ENCODE measurements around the gene NPPA.

The NPPA gene

DNA sequence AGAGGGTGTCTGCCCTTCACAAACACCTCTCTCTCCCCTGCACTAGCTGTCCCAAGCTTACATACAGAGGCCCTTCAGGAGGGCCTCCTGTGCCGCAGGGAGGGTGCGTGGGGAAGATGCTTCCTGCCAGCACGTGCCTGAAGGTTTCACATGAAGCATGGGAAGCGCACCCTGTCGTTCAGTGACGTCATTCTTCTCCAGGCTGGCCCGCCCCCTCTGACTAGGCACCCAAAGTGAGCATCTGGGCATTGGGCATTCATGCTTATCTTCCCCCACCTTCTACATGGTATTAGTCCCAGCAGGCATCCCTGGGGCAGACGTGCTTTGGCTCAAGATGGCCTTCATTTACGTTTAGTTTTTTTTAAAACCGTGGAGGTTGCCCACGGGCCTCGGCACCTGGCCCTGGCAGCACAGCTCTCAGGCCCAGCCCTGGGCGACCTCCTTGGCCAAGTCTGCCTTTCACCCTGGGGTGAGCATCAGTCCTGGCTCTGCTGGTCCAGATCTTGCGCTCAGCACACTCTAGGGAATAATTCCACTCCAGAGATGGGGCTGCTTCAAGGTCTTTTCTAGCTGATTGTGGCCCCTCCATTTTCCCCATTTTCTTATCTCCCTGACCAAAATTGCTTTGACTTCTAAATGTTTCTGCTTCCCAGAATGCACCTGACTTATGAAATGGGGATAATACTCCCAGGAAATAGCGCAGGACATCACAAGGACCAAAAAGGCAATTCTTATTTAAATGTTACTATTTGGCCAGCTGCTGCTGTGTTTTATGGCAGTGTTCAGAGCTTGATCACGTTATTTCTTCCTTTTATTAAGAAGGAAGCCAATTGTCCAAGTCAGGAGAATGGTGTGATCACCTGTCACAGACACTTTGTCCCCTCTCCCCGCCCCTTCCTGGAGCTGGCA, 6.1 kb downstream of the NPPA start:
- DNase-seq: peak; percentile 2 to 20

DNA sequence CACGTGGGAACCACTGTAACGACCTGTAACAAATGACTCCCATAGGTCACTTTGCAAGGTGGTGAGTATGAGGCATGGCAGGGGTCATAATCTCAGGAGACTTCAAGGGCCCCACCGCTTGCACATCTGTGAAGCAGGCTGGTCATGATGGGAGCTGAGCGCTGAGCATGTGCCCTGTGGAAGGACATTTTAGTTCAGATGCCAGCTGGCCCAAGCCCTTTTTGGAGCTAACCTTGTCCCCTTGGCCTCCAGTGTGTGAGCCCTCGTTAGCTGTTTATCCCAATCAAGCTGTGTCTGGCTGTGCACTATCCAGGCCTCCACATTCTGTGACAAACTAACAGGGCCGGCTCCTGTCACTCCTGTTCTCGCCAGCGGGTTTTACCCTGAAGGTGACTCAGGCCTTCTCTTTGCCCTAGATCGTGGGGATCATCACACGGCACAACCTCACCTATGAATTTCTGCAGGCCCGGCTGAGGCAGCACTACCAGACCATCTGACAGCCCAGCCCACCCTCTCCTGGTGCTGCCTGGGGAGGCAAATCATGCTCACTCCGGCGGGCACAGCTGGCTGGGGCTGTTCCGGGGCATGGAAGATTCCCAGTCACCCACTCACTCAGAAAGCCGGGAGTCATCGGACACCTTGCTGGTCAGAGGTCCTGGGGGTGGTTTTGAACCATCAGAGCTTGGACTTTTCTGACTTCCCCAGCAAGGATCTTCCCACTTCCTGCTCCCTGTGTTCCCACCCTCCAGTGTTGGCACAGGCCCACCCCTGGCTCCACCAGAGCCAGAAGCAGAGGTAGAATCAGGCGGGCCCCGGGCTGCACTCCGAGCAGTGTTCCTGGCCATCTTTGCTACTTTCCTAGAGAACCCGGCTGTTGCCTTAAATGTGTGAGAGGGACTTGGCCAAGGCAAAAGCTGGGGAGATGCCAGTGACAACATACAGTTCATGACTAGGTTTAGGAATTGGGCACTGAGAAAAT, 7.6 kb downstream of the NPPA start:
- DNase-seq: no peak

DNA sequence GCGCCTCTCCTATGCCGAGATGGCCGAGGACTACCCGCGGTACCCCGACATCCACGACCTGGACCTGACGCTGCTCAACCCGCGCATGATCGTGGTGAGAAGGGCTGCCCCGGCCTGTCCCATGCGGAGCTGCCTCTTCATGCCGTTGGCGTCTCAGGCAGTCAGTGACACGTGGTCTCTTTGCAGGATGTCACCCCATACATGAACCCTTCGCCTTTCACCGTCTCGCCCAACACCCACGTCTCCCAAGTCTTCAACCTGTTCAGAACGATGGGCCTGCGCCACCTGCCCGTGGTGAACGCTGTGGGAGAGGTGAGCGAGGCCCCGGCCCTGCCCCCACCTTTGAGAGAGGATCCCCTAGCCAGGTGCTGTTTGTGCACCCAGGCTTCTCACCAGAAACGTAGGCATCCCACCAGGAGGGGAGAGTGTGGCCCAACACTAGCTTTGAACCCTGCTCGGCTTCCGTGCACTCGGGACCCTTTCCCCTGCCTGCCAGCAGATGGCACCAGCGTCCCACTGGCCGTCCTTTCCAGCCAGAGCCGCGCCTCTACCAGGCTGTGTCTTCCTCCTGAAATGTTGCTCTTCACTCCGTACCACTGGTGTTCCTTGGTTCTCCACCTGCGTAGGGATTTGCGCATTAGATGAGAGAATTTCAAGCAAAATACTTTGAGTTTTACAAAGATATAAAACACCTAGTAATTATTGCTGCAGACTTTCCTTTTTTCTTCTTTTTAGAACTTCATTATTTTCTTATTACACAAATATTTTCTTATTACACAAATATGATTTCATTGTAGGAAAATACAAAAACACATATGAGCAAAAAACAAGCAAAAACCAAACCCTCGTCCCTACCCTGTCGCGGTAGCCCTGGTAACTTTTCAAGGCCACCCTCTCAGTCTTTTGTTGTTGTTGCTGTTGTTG, 9.0 kb downstream of the NPPA start:
- DNase-seq: peak; percentile 26 to 76

DNA sequence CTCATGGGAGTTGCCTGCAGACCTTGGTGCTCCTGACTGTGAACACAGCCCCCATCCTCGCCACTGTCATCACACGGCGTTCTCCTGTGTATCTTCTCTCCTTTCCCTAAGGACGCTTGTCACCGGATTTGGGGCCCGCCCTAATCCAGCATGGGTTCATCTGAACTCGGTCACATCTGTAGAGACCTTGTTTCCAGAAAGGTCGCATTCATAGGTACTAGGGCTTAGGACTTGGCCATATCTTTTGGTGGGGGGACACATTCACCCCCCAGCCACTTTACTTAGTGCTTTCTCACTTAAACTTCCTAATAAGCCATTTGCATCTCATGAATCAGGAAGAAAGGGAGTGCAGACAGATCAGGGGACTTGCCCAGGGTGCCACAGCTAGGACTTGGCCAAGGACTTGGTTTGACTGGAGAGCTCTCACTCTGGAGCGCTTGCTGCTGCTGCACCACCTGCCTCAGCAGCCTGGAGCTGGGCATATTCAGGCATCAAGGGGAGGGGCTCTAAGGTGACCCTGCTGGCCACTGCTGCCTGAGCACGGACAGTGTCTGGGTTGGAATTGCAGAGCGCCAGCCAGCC, 9.7 kb downstream of the NPPA start:
- no peak for DNase-seq

DNA sequence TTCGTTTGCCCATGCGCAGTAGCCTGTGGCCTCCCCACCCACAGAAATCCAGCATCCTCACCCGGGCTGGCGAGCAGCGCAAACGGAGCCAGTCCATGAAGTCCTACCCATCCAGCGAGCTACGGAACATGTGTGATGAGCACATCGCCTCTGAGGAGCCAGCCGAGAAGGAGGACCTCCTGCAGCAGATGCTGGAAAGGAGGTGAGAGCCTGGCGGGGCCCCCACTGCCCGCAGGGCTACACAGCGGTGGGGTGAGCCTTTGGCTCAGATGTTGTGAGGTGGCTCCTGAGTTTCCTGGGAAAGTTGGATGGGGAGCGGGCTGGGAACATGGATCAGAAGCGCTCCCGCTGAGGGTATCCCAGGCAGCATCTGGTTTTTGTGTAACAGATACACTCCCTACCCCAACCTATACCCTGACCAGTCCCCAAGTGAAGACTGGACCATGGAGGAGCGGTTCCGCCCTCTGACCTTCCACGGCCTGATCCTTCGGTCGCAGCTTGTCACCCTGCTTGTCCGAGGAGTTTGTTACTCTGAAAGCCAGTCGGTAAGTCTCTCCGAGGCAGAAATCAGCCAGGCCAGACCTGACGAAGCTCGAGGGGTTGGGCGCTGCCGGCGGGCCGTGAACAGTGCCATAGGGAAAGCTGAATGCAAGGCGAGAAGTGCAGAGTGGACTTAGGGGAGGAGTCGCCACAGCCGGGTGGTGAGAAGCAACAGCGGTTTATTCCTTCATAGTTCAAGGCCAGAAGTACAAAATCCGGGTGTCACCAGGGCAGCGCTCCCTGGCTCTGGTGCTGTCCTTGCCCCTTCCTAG, 10.4 kb downstream of the NPPA start:
- no peak for DNase-seq

DNA sequence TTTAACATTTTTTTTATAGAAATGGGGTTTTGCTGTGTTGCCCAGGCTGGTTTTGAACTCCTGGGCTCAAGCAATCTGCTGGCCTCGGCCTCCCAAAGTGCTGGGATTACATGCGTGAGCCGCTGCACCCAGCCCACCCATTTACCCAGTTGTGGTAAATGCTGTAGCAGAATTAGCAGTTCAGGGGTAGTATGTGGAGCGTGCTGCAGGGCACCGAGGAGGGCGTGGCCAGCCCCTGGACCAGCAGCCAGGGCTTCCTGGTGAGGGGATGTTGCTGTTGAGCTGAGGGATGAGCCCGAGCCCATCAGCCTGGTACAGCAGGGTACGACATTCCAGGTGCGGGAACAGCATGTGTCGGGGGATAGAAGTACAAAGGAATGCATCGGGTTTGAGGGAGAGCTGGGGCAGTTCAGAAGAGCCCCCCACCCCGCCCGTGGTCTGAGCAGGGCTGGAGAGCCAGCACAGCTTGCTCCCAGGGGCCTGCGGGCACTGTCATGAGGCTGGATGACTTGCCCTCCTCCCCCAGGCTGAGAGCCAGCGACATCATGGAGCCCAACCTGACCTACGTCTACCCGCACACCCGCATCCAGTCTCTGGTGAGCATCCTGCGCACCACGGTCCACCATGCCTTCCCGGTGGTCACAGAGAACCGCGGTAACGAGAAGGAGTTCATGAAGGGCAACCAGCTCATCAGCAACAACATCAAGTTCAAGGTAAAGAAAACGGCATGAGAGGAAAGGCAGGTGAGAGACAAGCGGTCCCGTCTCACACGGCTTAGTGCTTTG, 11.9 kb downstream of the NPPA start:
- no peak for DNase-seq

DNA sequence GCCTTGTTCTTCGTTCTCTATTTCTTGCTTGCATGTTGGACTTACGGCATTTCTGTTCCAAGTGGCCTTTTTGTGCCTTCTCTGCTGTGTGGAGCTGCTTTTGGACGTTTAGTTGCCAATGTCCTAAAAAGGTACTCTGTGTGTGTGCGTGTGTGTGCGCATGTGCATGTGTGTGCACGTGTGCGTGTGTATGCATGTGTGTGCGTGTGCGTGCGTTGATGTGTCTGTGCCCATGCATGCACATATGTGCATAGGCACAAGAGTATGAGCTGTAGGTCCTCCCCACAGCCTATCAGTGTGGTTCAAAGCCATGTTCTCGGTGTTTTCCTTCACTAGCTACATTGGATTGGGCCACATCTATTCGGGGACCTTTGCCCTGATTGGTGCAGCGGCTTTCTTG, 13.7 kb downstream of the NPPA start:
- DNase-seq: no peak

DNA sequence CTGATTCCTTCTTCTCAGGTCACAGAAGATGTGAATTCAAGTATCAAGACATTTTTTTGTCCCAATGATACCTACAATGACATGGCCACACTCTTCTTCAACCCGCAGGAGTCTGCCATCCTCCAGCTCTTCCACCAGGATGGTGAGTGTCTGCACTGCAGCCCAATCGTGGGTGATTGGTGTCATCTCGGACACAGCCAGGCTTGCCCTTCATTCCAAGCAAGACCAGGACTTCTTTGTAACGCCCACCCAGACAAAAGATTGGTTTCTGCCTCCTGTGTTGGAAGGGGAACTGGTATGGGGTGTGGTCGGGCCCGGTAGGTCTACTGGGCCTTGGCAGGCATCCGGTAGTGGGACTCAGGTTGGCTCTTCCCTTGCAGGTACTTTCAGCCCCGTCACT, 14.1 kb downstream of the NPPA start:
- DNase-seq: no peak

DNA sequence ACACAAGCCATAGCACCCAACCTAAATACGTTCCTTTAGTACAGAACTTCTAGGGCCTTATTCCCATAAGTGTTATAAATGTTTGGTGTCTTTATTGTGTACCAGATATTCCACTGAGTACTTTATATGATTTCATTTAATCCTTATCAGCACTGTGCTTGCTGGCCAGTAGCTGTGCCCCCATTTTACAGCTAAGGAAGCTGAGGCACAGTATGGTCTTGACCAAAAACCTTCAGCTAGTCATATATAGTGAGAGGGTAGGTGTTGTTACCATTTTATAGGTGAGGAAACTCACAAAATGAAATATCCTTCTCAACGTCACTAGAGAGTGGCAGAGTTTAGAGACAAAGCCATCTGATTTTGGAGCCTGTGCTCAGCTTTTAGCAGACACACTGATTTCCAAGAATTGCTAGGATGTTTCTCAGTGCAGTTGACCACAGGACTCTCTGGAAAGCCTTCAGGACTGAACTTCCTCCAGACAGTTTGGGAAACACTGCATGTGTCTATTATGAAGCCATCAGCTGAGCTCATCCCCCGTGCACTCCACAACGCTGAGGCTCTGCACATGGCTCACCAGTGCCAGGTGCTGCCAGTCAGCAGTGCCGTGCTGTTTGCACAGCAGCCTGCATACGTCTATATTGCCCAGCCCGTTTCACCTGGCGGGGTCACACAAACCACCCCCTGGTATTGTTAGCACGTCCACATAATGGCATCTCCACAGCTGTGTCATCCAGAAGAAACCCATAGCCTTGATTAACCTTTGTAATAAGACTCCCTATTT, 15.4 kb downstream of the NPPA start:
- DNase-seq: no peak

DNA sequence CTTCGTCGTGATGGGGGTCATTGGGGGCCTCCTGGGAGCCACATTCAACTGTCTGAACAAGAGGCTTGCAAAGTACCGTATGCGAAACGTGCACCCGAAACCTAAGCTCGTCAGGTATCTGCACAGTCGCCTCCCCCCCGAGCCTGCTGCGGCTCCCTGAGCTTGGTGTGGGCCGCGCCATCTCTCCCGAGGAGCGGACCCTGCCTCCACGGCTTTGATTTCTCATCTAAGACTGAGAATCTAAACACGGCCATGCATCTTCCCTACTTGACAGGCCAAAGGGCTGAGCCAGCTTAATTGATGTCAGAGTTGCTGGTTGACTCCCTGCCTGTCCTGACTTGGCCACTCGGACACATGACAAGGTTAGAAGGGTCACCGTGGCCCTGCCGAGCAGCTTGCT, 19.1 kb downstream of the NPPA start:
- no peak for DNase-seq

DNA sequence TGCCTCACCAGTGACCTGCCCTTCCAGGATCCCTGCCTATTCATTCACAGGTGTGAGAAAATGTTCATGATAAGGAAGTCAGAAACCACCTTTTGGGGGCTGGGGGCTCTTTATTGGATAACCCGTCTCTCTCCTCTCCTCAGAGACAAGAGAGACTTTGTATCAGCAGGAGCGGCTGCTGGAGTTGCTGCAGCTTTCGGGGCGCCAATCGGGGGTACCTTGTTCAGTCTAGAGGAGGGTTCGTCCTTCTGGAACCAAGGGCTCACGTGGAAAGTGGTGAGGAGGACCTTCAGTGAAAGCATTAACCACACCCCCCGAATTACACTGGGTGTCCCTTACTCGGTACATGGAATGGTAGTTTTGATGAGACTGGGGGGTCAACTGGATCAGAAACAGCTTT, 20.6 kb downstream of the NPPA start:
- DNase-seq: no peak

DNA sequence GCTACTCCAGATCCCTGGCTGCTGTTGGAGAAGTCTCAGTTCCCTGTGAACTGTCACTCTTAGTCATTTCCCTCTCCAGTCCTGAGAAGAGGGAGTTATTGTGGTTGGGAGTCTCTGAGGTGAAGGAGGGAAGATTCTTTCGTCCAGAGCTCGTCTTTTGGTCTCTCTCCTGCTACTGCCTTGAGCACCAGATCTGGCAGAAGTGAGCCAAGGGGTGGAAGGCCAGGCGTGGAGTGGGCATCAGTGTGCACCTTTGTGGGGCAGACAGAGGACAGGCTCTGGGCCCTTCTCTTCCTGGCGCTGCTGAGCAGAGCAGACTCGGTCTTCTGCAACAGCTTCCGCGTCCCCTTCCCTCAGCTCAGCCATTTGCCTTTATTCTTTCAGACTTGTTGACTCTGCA, 22.5 kb downstream of the NPPA start:
- DNase-seq: no peak

DNA sequence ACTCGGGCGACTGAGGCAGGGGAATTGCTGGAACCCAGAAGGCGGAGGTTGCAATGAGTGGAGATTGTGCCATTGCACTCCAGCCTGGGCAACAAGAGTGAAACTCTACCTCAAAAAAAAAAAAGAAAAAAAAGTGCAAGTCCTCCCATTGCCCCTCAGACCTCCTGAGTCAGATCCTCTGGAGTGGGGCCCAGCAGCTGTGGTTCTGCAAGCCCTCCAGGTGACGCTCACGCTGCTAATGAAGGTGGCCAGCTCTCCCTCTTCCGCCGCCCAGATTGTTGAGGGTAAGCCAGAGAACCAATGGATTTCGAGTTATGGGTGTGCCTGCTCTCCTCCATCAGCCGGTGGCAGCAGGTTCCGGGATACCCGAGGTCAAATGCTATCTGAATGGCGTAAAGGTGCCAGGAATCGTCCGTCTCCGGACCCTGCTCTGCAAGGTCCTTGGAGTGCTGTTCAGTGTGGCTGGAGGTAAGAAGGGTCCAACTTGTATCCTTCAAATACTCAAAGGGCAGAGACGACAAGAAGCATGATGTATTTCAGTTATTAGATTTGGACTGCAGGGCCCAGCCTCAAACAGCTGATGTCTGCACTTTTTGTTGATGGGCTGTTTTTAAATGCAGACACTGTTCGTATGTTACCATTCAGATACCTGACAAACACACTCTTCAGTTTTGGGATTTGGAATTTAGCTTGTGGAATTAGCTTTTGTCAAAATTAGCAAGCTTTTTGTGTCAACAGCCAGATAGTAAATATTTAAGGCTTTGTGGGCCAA, 24.0 kb downstream of the NPPA start:
- no peak for DNase-seq

DNA sequence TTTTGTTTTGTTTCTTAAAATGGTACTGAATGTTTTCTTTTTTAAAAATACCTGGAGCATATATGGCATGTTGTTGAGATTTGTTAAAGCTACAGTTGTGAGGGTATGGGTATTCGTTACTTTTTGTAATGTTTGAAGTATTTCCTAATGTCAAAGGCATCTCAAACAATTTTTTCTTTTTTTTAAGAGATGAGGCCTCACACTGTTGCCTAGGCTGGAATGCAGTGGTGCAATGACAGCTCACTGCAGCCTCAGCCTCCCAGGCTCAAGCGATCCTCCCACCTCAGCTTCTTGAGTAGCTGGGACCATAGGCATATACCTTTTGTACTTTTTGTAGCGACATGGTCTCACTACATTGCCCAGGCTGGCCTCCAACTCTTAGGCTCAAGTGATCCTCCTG, 25.5 kb downstream of the NPPA start:
- no peak for DNase-seq

DNA sequence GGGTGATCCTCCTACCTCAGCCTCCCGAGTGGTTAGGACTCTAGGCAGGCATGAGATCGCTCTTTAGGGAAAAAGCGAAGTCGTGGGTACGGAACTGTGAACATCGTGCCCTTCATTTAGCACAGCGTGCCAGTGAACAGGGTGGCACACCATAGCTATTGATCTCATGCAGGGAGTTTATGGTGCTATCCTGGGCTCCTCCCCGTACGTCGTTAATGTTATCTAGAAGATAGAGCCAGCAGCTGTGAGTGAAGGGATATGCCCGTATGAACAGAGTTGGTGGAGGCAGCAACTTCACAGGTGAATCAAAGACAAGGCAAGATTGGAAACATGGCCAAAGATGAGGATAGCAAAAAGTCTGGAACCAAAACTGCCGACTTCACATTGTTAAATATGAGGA, 30.4 kb downstream of the NPPA start:
- no peak for DNase-seq

DNA sequence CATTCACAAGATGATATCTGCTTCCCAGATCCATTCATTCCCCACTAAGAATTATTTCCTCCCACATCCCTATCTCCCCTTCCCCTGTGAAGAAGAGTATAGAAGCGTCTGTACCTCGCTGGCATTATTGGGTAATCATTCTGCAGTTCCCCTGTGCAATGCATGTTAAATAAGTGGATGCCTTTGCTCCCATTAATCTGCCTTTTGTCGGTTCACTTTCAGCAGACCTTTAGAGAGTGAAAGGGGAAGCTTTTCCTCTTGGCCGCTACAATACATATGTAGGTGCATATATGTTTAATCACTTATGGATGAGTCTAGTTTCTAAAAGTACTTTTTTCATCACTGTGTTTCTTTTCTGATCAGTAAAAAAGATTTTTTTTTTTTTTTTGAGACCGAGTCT, 34.6 kb downstream of the NPPA start:
- no peak for DNase-seq

DNA sequence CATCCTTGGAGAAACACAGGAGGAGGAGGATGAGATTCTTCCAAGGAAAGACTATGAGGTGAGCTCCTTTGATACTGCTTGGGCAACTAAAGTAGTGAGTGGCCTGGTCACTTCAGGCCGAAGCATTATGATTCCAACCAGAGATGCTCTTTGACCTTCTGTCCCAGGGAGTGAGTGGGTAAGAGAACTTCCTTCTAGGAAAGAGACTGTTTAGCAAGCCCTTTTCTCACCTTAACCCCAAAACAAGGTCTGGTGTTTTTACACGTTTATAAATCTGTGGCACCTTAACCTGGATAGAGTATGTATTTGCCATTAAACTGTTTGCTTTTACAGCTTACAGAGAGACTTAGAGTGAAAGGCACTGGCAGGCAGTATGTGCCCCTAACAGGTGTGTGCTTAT, 40.5 kb downstream of the NPPA start:
- DNase-seq: no peak

DNA sequence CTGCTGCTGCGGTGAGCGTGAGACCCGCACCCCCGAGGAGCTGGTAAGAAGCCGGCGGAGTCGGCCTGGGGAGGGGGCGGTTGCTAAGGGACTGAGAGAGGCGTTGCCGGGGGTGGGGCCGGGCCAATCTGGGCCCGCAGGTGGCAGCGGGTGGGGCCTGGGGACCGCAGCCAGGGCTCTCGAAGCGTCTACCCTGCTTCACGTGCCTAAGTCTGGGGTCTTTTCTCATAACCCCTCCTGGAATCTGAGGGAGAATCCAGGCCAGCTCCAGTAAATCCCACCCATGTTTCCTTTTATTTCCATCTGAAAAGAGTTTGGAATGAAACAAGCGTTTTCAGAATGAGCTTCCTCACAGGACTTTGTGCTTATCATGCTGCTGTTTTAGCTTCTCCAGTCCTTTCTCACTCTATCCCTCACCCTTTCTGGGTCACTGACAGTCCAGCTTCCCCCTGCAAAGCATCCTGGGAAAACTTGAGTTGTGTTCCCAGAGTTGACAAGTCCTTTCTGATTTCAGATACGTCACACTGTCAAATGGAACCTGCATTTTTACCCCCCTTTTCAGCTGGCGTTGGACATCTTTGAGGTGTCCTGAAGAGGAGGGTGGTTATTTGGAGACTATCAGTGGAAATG, 41.2 kb downstream of the NPPA start:
- DNase-seq: peak; percentile 25 to 58

All from inflammatory macrophage treated with lipopolysaccharide for 1 hour (primary cell).